Ishikawa (cell line): ENCODE data around the gene PDS5A.

Experiments used
- CEBPB ChIP-seq: IDR thresholded peaks from 2 replicates; pipeline ENCODE4 v1.6.1; 2012
- CREB1 ChIP-seq: IDR thresholded peaks from 2 replicates; pipeline ENCODE4 v1.6.1; 2012; ENCODE audit warnings: low read depth
- EGR1 ChIP-seq: IDR thresholded peaks from 2 replicates; pipeline ENCODE4 v1.6.1; 2012
- EP300 ChIP-seq: IDR thresholded peaks from 2 replicates; pipeline ENCODE4 v1.6.1; 2012; ENCODE audit warnings: borderline replicate concordance
- FOXM1 ChIP-seq: IDR thresholded peaks from 2 replicates; pipeline ENCODE4 v1.6.1; 2012; ENCODE audit warnings: low read depth, borderline replicate concordance
- NFIC ChIP-seq: IDR thresholded peaks from 2 replicates; pipeline ENCODE4 v1.6.1; 2012
- RAD21 ChIP-seq: IDR thresholded peaks from 2 replicates; pipeline ENCODE4 v1.6.1; 2012; ENCODE audit warnings: low read depth
- REST ChIP-seq: IDR thresholded peaks from 2 replicates; pipeline ENCODE4 v1.6.1; 2012; ENCODE audit warnings: low read depth, mild to moderate bottlenecking
- TAF1 ChIP-seq: IDR thresholded peaks from 2 replicates; pipeline ENCODE4 v1.6.1; 2012; ENCODE audit warnings: low read depth, mild to moderate bottlenecking
- TCF12 ChIP-seq: IDR thresholded peaks from 2 replicates; pipeline ENCODE4 v1.6.1; 2012; ENCODE audit warnings: low read depth
- TEAD4 ChIP-seq: IDR thresholded peaks from 2 replicates; pipeline ENCODE4 v1.6.1; 2012
- YY1 ChIP-seq: IDR thresholded peaks from 2 replicates; pipeline ENCODE4 v1.6.1; 2012; ENCODE audit warnings: low read depth
- ZBTB7A ChIP-seq: IDR thresholded peaks from 2 replicates; pipeline ENCODE4 v1.6.1; 2012; ENCODE audit warnings: low read depth
- TF ChIP-seq, protein P1 (sequence below): IDR thresholded peaks from 2 replicates; pipeline ENCODE4 v1.6.1; 2012
- TF ChIP-seq, protein P2 (sequence below): IDR thresholded peaks from 2 replicates; pipeline ENCODE4 v1.6.1; 2012

PDS5A gene

GRCh38 chr4:39846120-39846519, 131.6 kb downstream of the PDS5A start:
- TF ChIP-seq FOXM1 (no peak), REST (no peak), EP300 (no peak)

DNA sequence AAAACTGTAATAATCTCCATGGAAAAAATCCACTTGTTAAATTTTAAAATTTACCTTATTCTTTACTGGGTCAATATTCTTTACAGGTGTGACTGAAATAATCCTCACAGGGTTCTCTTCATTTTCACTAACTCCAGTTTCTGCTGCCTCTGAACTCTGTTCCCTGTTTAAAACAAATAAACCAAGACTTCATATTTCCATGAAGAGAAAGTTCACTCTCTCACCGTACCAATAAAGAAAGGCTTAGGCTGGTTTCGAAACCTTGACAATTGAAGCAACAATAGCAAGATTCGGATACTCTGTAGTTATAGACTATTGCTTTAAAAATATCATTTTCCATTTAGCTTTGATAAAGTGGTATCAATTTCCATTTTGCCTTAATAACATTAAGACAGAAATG, 135.8 kb downstream of the PDS5A start:
- no peak for TF ChIP-seq FOXM1
- no peak for TF ChIP-seq TEAD4
- TF ChIP-seq RAD21, result no peak
- no peak for TF ChIP-seq ZBTB7A
- no peak for TF ChIP-seq YY1
- TF ChIP-seq EP300, result no peak
- TF ChIP-seq, protein P1, sequence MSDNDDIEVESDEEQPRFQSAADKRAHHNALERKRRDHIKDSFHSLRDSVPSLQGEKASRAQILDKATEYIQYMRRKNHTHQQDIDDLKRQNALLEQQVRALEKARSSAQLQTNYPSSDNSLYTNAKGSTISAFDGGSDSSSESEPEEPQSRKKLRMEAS, result no peak
- TF ChIP-seq REST, result no peak
- no peak for TF ChIP-seq TAF1
- TF ChIP-seq NFIC, result no peak
- TF ChIP-seq CEBPB, result no peak
- no peak for TF ChIP-seq CREB1
- TF ChIP-seq TCF12, result no peak
- no peak for TF ChIP-seq EGR1
- TF ChIP-seq, protein P2, sequence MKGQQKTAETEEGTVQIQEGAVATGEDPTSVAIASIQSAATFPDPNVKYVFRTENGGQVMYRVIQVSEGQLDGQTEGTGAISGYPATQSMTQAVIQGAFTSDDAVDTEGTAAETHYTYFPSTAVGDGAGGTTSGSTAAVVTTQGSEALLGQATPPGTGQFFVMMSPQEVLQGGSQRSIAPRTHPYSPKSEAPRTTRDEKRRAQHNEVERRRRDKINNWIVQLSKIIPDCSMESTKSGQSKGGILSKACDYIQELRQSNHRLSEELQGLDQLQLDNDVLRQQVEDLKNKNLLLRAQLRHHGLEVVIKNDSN, result no peak

- TF ChIP-seq NFIC, result no peak
- no peak for TF ChIP-seq REST
- no peak for TF ChIP-seq FOXM1
- no peak for TF ChIP-seq YY1
Observed at GRCh38 chr4:39840027-39840426, 137.7 kb downstream of the PDS5A start.

DNA sequence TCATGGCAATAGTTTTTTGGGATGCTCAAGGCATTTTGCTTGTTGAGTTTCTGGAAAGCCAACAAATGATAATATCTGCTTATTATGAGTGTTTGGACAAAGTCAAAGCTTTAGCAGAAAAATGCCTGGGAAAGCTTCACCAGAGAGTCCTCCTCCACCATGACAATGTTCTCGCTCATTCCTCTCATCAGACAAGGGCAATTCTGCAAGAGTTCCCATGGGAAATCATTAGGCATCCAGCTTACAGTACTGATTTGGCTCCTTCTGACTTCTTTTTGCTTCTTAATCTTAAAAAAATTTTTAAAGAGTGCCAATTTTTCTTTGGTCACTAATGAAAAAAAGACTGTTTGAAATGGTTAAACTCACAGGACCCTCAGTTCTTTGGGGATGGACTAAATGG, 143.4 kb downstream of the PDS5A start:
- TF ChIP-seq REST (no peak), RAD21 (no peak), TEAD4 (no peak), TCF12 (no peak), EGR1 (no peak), TAF1 (no peak), ZBTB7A (no peak), FOXM1 (no peak), CEBPB (no peak), YY1 (no peak), CREB1 (no peak), EP300 (no peak), NFIC (no peak)
- TF ChIP-seq, protein P1, result no peak
- TF ChIP-seq, protein P2, result no peak
